Kidney tubule cell (primary cell): ENCODE results near the gene AK4.

ENCODE experiments used
- DNase-seq: peaks from one replicate; pipeline ENCODE4 v3.0.0-alpha.2; 2018; ENCODE audit warnings: low spot score

AK4 gene

GRCh38 chr1:65250826-65251225, 102.8 kb downstream of the AK4 start:
- no peak for DNase-seq

- DNase-seq: no peak
These were observed 105.9 kb downstream of the AK4 start for GRCh38 chr1:65253800-65254319.

GRCh38 chr1:65254320-65255034, 106.5 kb downstream of the AK4 start:
- peak; percentile 84 for DNase-seq

- peak; percentile 69 for DNase-seq
These were observed 107.1 kb downstream of the AK4 start for GRCh38 chr1:65255035-65255655.

- DNase-seq: no peak
These were observed 107.7 kb downstream of the AK4 start for GRCh38 chr1:65255656-65256050.

- no peak for DNase-seq
These were observed 109.1 kb downstream of the AK4 start for GRCh38 chr1:65256860-65257708.

GRCh38 chr1:65258106-65258505, 110.1 kb downstream of the AK4 start:
- no peak for DNase-seq

- no peak for DNase-seq
These were observed 111.8 kb downstream of the AK4 start for GRCh38 chr1:65259816-65260215.

- DNase-seq: peak; percentile 90
These were observed 113.0 kb downstream of the AK4 start for GRCh38 chr1:65260851-65261473.

GRCh38 chr1:65263286-65263685, 115.3 kb downstream of the AK4 start:
- no peak for DNase-seq

- peak; percentile 59 for DNase-seq
These were observed 116.4 kb downstream of the AK4 start for GRCh38 chr1:65264197-65264929.

GRCh38 chr1:65265296-65265650, 117.3 kb downstream of the AK4 start:
- no peak for DNase-seq

GRCh38 chr1:65265651-65266351, 117.8 kb downstream of the AK4 start:
- DNase-seq: peak; percentile 65

- DNase-seq: no peak
These were observed 118.5 kb downstream of the AK4 start for GRCh38 chr1:65266476-65266875.

GRCh38 chr1:65267271-65267670, 119.3 kb downstream of the AK4 start:
- DNase-seq: no peak

GRCh38 chr1:65267683-65268082, 119.7 kb downstream of the AK4 start:
- DNase-seq: no peak

- DNase-seq: no peak
These were observed 121.6 kb downstream of the AK4 start for GRCh38 chr1:65269612-65270011.

GRCh38 chr1:65276197-65276939, 128.4 kb downstream of the AK4 start:
- no peak for DNase-seq

- DNase-seq: no peak
These were observed 129.8 kb downstream of the AK4 start for GRCh38 chr1:65277605-65278347.
